ENCODE results near the gene PDLIM4.

Gene PDLIM4

DNA sequence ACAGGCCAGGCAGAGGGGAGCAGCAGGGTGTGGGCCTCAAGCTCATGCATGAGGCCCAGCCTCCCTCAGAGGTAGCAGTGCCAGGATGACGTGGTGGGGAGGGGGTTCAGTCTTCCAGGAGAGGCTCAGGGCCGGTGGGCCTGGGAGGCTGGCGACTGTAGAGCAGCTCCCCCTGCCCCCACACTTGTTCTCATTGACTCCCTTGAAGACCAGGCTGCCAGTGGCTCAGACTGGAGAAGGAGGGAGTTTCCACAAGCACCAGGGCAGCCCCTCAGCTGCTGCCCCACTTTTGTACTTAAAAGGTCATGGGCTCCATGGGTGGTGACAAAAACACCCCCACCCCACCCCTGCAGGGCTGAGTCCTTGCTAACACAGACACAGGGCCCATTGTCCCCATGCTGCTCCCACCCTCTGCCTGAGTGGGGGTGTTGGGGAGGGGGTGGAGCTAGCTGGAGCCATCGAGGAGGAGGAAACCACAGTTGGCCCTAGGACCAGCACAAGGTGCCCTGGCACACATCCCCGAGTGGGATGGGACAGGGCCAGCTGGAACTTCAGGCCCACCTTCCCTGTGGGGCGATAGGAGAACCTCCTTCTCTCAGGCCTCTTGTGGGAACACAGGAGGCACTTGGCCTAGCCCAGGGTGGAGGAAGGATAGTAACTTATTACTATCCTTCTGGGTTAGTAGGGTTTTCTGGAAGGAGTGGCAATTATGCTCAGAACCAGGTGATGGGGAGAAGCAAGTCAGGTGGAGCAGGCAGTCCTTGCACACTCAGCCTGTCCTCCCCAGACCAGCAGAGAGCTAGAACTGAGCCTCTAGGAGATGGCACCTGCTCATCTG lies 10.7 kb downstream of the PDLIM4 start:
- no peaks in the 10 kb centered on the region for H3K9me2 ChIP-seq (replicated peaks; ENCODE audit: control insufficient read depth, low read length)
- H3F3A ChIP-seq (ENCODE audit: control insufficient read depth, insufficient read depth), result no peaks in the 10 kb centered on the region
- H4K20me1 ChIP-seq (ENCODE audit: control insufficient read depth, insufficient read depth, low read depth, low read length), result no peaks in the 10 kb centered on the region
- H3K27ac ChIP-seq (ENCODE audit: low read depth, low read length), result no peak overlapping the region
- no peaks in the 10 kb centered on the region for H3K36me3 ChIP-seq (ENCODE audit: control insufficient read depth, low read length)
- TF ChIP-seq EZH2phosphoT487 (IDR thresholded peaks at IDR 0.05; ENCODE audit: borderline replicate concordance, low read length), result no peak
- TF ChIP-seq, protein P1, sequence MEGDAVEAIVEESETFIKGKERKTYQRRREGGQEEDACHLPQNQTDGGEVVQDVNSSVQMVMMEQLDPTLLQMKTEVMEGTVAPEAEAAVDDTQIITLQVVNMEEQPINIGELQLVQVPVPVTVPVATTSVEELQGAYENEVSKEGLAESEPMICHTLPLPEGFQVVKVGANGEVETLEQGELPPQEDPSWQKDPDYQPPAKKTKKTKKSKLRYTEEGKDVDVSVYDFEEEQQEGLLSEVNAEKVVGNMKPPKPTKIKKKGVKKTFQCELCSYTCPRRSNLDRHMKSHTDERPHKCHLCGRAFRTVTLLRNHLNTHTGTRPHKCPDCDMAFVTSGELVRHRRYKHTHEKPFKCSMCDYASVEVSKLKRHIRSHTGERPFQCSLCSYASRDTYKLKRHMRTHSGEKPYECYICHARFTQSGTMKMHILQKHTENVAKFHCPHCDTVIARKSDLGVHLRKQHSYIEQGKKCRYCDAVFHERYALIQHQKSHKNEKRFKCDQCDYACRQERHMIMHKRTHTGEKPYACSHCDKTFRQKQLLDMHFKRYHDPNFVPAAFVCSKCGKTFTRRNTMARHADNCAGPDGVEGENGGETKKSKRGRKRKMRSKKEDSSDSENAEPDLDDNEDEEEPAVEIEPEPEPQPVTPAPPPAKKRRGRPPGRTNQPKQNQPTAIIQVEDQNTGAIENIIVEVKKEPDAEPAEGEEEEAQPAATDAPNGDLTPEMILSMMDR (IDR thresholded peaks at IDR 0.05; ENCODE audit: low read depth, low read length, poor library complexity, severe bottlenecking), result no peak
- H3K4me2 ChIP-seq (ENCODE audit: low read length), result no peak overlapping the region
- no peaks in the 10 kb centered on the region for H3K9me3 ChIP-seq (ENCODE audit: control insufficient read depth, insufficient read depth, low read length)
- H3K4me1 ChIP-seq (ENCODE audit: control insufficient read depth, low read length), result no peaks in the 10 kb centered on the region
- no peaks in the 10 kb centered on the region for H3K79me2 ChIP-seq (ENCODE audit: control insufficient read depth, low read length)
- no peak overlapping the region for H3K4me3 ChIP-seq (ENCODE audit: low read length)
- peaks cover 12% of the 10 kb centered on the region for H3K27me3 ChIP-seq (ENCODE audit: control insufficient read depth, low read length)

DNA sequence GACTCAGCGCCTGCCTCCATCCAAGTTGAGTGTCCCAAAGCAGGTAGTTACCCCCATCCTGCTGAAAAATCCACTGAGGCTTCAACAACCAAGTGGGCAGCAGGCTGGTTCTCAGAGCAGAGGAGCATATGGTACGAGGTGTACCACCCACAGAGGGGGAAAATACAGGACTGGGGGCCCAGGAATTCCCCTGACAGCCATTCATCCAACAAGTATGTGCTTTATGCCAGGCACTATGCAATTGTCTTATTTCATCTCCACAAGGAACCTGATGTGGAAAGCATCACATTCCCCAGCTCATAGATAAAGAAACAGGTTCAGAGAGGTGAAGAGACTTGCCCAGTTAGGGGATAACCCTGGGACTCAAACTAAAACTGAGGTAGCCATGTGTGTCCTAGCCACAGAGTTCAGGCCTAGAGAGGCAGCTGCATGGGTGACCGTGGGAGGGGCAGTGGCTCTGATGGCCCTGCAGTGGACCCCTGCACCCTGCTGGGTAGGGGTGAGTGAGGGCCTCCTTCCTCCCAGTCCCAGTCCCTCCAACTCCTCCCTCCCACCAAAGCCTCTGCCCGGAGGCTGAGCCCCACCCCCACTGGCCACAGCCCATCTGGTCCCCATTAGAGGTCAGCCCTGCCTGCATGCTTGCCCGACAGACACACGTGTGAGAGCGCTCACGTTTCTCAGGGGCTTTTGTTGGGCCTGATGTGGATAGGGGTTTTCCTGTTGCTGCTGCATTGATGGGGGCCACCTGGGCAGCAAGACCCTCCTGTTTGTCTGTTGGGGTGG lies 11.5 kb downstream of the PDLIM4 start:
- Histone ChIP-seq H3K4me3 (ENCODE audit: low read length) (no peak overlapping the region), H3K4me1 (ENCODE audit: control insufficient read depth, low read length) (no peaks in the 10 kb centered on the region), H3F3A (ENCODE audit: control insufficient read depth, insufficient read depth) (no peaks in the 10 kb centered on the region), H3K27me3 (ENCODE audit: control insufficient read depth, low read length) (peaks cover 12% of the 10 kb centered on the region), H3K9me3 (ENCODE audit: control insufficient read depth, insufficient read depth, low read length) (no peaks in the 10 kb centered on the region), H4K20me1 (ENCODE audit: control insufficient read depth, insufficient read depth, low read depth, low read length) (no peaks in the 10 kb centered on the region), H3K79me2 (ENCODE audit: control insufficient read depth, low read length) (no peaks in the 10 kb centered on the region), H3K4me2 (ENCODE audit: low read length) (no peak overlapping the region), H3K9me2 (replicated peaks; ENCODE audit: control insufficient read depth, low read length) (no peaks in the 10 kb centered on the region), H3K27ac (ENCODE audit: low read depth, low read length) (no peak overlapping the region), H3K36me3 (ENCODE audit: control insufficient read depth, low read length) (no peaks in the 10 kb centered on the region)
- TF ChIP-seq, protein P1 (IDR thresholded peaks at IDR 0.05; ENCODE audit: low read depth, low read length, poor library complexity, severe bottlenecking), result no peak
- no peak for TF ChIP-seq EZH2phosphoT487 (IDR thresholded peaks at IDR 0.05; ENCODE audit: borderline replicate concordance, low read length)

DNA sequence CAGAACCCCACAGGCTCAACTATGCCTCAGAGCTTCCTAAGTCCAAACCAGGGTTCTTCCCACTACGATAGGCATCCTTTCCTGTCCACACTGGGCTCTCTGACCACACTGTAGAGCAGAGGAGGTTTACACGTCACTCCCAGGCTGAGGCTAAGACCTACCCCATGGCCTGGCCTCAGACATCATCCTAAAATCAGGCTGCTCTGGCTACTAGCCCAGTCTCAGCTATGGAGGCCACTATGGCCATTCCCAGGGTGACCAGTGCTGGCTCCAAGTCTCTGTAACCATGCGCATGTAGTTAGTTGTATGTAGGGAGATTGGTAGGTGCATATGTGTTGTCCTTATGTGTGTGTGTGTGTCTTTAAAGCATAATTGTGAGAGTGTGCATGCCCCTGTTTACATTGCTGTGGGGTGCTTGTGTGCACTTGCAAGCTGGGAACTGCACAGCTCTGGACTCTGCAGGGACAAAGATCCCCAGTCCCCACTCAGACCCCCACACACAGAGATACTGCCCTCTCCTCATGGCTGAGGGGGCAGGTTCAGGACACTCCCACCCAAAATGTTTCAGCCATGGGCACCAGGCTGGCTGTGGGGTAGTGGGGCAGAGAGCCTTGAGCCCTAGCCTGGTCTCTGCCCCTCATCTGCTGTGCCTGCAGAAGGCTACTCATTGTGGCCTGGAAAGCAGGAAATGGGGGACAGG lies 12.3 kb downstream of the PDLIM4 start:
- Histone ChIP-seq H3K4me1 (ENCODE audit: control insufficient read depth, low read length) (no peaks in the 10 kb centered on the region), H3K27ac (ENCODE audit: low read depth, low read length) (no peak overlapping the region), H3K4me2 (ENCODE audit: low read length) (no peak overlapping the region), H3K79me2 (ENCODE audit: control insufficient read depth, low read length) (no peaks in the 10 kb centered on the region), H3K9me3 (ENCODE audit: control insufficient read depth, insufficient read depth, low read length) (no peaks in the 10 kb centered on the region), H3K36me3 (ENCODE audit: control insufficient read depth, low read length) (no peaks in the 10 kb centered on the region), H3F3A (ENCODE audit: control insufficient read depth, insufficient read depth) (no peaks in the 10 kb centered on the region), H4K20me1 (ENCODE audit: control insufficient read depth, insufficient read depth, low read depth, low read length) (no peaks in the 10 kb centered on the region), H3K27me3 (ENCODE audit: control insufficient read depth, low read length) (peaks cover 11% of the 10 kb centered on the region), H3K4me3 (ENCODE audit: low read length) (no peak overlapping the region), H3K9me2 (replicated peaks; ENCODE audit: control insufficient read depth, low read length) (no peaks in the 10 kb centered on the region)
- TF ChIP-seq, protein P1 (IDR thresholded peaks at IDR 0.05; ENCODE audit: low read depth, low read length, poor library complexity, severe bottlenecking), result no peak
- no peak for TF ChIP-seq EZH2phosphoT487 (IDR thresholded peaks at IDR 0.05; ENCODE audit: borderline replicate concordance, low read length)
